OCI-LY1 (cell line): Measurements from ENCODE around the gene TLE7.

Experiments used
- H2AFZ ChIP-seq: fragments of 200-600 bp; sonication (generic), shearing (Covaris generic); 2 replicates; pipeline ENCODE4 v1.6.0; 2014; ENCODE audit warnings: antibody characterized with exemption, mild to moderate bottlenecking, low read length
- H3F3A ChIP-seq: fragments of 200-600 bp; sonication (generic), shearing (Covaris generic); 2 replicates; pipeline ENCODE4 v1.6.0; 2014; ENCODE audit warnings: mild to moderate bottlenecking, antibody characterized with exemption, low read length, moderate library complexity; ENCODE audit not compliant: insufficient read depth
- H3K27ac ChIP-seq: fragments of 200-600 bp; sonication (generic); 2 replicates; pipeline ENCODE4 v1.5.1; 2014; ENCODE audit warnings: low read length, mixed run types, mild to moderate bottlenecking, low read depth; ENCODE audit not compliant: poor library complexity, severe bottlenecking
- H3K27me3 ChIP-seq: fragments of 200-600 bp; sonication (generic); 2 replicates; pipeline ENCODE4 v1.6.0; 2014; ENCODE audit warnings: antibody characterized with exemption, mild to moderate bottlenecking, low read length, moderate library complexity; ENCODE audit not compliant: insufficient read depth
- H3K36me3 ChIP-seq: fragments of 200-600 bp; sonication (generic); 2 replicates; pipeline ENCODE4 v1.6.1; 2014; ENCODE audit warnings: mild to moderate bottlenecking, antibody characterized with exemption, low read length, moderate library complexity, mixed read lengths; ENCODE audit not compliant: insufficient read depth
- H3K4me1 ChIP-seq: fragments of 200-600 bp; sonication (generic); 2 replicates; pipeline ENCODE4 v1.5.1; 2014; ENCODE audit warnings: mild to moderate bottlenecking, low read length, moderate library complexity; ENCODE audit not compliant: insufficient read depth, severe bottlenecking
- H3K4me2 ChIP-seq: fragments of 200-600 bp; sonication (generic), shearing (Covaris generic); 2 replicates; pipeline ENCODE4 v1.6.1; 2014; ENCODE audit warnings: low read length
- H3K4me3 ChIP-seq: fragments of 200-600 bp; sonication (generic); 2 replicates; pipeline ENCODE4 v1.5.1; 2014; ENCODE audit warnings: low read length, low read depth, mild to moderate bottlenecking, mixed read lengths; ENCODE audit not compliant: poor library complexity, severe bottlenecking
- H3K79me2 ChIP-seq: fragments of 200-600 bp; shearing (Covaris generic); 2 replicates; pipeline ENCODE4 v1.6.1; 2016; ENCODE audit warnings: mixed run types, low read length, mixed read lengths; ENCODE audit not compliant: insufficient read depth
- H3K9ac ChIP-seq: fragments of 200-600 bp; sonication (generic), shearing (Covaris generic); 2 replicates; pipeline ENCODE4 v1.6.1; 2014; ENCODE audit warnings: mild to moderate bottlenecking, low read length, mixed read lengths
- H3K9me2 ChIP-seq: fragments of 200-600 bp; sonication (generic), shearing (Covaris generic); 2 replicates; pipeline ENCODE4 v1.6.1; 2014; ENCODE audit warnings: low read depth, mild to moderate bottlenecking, low read length, mixed read lengths
- H3K9me3 ChIP-seq: fragments of 200-600 bp; shearing (Covaris generic); 2 replicates; pipeline ENCODE4 v1.6.1; 2014; ENCODE audit warnings: low read length, mixed read lengths
- H4K20me1 ChIP-seq: fragments of 200-600 bp; sonication (generic), shearing (Covaris generic); 2 replicates; pipeline ENCODE4 v1.6.0; 2016; ENCODE audit warnings: mild to moderate bottlenecking, low read length; ENCODE audit not compliant: insufficient read depth
- EZH2 ChIP-seq: fragments of 200-600 bp; sonication (generic), shearing (Covaris generic); IDR thresholded peaks from 2 replicates; pipeline ENCODE4 v1.8.0; 2017; ENCODE audit warnings: borderline replicate concordance, mixed run types, mild to moderate bottlenecking, antibody characterized with exemption, low read length, moderate library complexity, mixed read lengths
- TF ChIP-seq, protein P1 (sequence below): fragments of 200-600 bp; sonication (generic), shearing (Covaris generic); IDR thresholded peaks from 2 replicates; pipeline ENCODE4 v1.5.1; 2017; ENCODE audit warnings: mild to moderate bottlenecking, antibody characterized with exemption, low read length, moderate library complexity, mixed read lengths

Gene TLE7

DNA sequence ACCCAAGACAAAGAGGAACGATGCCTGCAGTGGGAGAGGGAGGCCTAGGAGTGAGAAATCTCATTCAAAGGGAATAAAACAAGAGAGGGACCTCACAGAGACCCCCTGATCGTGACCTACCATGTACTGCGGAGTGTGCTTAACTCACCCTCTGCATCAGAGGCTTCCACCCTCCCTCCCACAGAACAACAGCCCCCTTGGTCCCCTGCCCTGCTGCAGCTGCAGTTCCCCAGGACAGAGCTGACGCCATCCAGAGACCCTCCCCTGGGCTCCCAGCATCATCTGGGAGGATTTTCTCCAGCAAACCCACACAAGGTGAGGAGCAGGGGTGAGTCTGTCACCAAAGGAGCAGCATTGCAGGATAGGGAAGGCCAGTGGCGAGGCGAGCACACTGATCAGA, 39.8 kb downstream of the TLE7 start:
- H3K9ac ChIP-seq: no peak overlapping the region
- H3K27me3 ChIP-seq: no peaks in the 10 kb centered on the region; the same call in 1 of the 2 replicates
- no peaks in the 10 kb centered on the region for H3F3A ChIP-seq
- H3K4me2 ChIP-seq: no peak overlapping the region
- no peaks in the 10 kb centered on the region for H3K9me3 ChIP-seq
- H3K27ac ChIP-seq: no peak overlapping the region
- no peak for TF ChIP-seq EZH2
- TF ChIP-seq, protein P1, sequence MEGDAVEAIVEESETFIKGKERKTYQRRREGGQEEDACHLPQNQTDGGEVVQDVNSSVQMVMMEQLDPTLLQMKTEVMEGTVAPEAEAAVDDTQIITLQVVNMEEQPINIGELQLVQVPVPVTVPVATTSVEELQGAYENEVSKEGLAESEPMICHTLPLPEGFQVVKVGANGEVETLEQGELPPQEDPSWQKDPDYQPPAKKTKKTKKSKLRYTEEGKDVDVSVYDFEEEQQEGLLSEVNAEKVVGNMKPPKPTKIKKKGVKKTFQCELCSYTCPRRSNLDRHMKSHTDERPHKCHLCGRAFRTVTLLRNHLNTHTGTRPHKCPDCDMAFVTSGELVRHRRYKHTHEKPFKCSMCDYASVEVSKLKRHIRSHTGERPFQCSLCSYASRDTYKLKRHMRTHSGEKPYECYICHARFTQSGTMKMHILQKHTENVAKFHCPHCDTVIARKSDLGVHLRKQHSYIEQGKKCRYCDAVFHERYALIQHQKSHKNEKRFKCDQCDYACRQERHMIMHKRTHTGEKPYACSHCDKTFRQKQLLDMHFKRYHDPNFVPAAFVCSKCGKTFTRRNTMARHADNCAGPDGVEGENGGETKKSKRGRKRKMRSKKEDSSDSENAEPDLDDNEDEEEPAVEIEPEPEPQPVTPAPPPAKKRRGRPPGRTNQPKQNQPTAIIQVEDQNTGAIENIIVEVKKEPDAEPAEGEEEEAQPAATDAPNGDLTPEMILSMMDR: no peak
- no peaks in the 10 kb centered on the region for H3K4me1 ChIP-seq
- no peaks in the 10 kb centered on the region for H3K9me2 ChIP-seq
- H3K4me3 ChIP-seq: no peak overlapping the region
- H4K20me1 ChIP-seq: no peaks in the 10 kb centered on the region
- no peaks in the 10 kb centered on the region for H3K36me3 ChIP-seq
- no peaks in the 10 kb centered on the region for H3K79me2 ChIP-seq
- no peak overlapping the region for H2AFZ ChIP-seq

GRCh38 chr16:71399801-71400563, 41.9 kb downstream of the TLE7 start:
- Histone ChIP-seq H3K4me1 (no peaks in the 10 kb centered on the region), H3K9ac (no peak overlapping the region), H3K27me3 (no peaks in the 10 kb centered on the region; the same call in 1 of the 2 replicates), H3K9me3 (no peaks in the 10 kb centered on the region), H3K4me2 (no peak overlapping the region), H3K36me3 (no peaks in the 10 kb centered on the region), H3F3A (no peaks in the 10 kb centered on the region), H3K79me2 (no peaks in the 10 kb centered on the region), H4K20me1 (no peaks in the 10 kb centered on the region), H3K4me3 (no peak overlapping the region), H3K9me2 (no peaks in the 10 kb centered on the region), H3K27ac (no peak overlapping the region), H2AFZ (no peak overlapping the region)
- TF ChIP-seq, protein P1: no peak
- no peak for TF ChIP-seq EZH2

DNA sequence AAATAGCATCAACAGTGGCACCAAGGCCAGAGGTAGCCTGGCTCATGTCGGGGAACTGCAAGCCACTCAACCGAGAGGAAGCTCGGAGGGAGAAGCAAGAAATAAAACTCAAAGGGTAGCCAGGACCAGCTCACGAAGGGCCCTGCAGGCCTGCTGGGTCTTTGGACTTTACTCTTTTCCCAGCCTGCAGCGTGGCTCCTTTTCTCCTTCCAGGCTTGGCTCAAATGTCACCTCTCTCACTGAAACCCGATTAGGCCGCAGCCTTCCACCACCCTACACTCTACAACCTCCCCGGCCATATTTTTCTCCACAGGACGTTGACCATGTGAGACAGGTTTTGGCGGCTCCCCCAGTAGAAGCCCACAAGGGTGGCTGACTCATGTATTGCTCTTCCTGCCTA, 45.3 kb downstream of the TLE7 start:
- Histone ChIP-seq H3K9me2 (no peaks in the 10 kb centered on the region), H3K27me3 (no peaks in the 10 kb centered on the region), H3K36me3 (no peaks in the 10 kb centered on the region), H3K4me3 (no peak overlapping the region), H3K27ac (no peak overlapping the region), H3K9me3 (no peaks in the 10 kb centered on the region), H3K4me2 (no peak overlapping the region), H2AFZ (no peak overlapping the region), H3F3A (no peaks in the 10 kb centered on the region), H3K9ac (no peak overlapping the region), H4K20me1 (no peaks in the 10 kb centered on the region), H3K79me2 (no peaks in the 10 kb centered on the region), H3K4me1 (no peaks in the 10 kb centered on the region)
- no peak for TF ChIP-seq EZH2
- TF ChIP-seq, protein P1: no peak
